Glomerular endothelial cell (primary cell): ENCODE data around the gene PRSS23. TPM values are rescaled to one million over a fixed set of nuclear protein-coding genes. Genes with fewer than 3 reads are reported as not detected.
"Not testable (repeated sequence)": the region's sequence is repeated elsewhere in the genome, so short reads cannot be mapped to it uniquely, and the experiment has no call there.

ENCODE experiments used
- DNase-seq: peaks from one replicate; pipeline ENCODE4 v3.0.0-alpha.2; 2011; ENCODE audit warnings: low read depth, low spot score; ENCODE audit errors: extremely low read depth
- total RNA-seq: library from RNA; depleted of rRNA; stranded (reverse); fragments of >200 nt; gene quantifications from 2 replicates; pipeline ENCODE4 v1.2.3, GENCODE V29; 2015

PRSS23 gene, protein sequence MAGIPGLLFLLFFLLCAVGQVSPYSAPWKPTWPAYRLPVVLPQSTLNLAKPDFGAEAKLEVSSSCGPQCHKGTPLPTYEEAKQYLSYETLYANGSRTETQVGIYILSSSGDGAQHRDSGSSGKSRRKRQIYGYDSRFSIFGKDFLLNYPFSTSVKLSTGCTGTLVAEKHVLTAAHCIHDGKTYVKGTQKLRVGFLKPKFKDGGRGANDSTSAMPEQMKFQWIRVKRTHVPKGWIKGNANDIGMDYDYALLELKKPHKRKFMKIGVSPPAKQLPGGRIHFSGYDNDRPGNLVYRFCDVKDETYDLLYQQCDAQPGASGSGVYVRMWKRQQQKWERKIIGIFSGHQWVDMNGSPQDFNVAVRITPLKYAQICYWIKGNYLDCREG
- total RNA-seq, result 282 and 749 TPM in 2 replicates

DNA sequence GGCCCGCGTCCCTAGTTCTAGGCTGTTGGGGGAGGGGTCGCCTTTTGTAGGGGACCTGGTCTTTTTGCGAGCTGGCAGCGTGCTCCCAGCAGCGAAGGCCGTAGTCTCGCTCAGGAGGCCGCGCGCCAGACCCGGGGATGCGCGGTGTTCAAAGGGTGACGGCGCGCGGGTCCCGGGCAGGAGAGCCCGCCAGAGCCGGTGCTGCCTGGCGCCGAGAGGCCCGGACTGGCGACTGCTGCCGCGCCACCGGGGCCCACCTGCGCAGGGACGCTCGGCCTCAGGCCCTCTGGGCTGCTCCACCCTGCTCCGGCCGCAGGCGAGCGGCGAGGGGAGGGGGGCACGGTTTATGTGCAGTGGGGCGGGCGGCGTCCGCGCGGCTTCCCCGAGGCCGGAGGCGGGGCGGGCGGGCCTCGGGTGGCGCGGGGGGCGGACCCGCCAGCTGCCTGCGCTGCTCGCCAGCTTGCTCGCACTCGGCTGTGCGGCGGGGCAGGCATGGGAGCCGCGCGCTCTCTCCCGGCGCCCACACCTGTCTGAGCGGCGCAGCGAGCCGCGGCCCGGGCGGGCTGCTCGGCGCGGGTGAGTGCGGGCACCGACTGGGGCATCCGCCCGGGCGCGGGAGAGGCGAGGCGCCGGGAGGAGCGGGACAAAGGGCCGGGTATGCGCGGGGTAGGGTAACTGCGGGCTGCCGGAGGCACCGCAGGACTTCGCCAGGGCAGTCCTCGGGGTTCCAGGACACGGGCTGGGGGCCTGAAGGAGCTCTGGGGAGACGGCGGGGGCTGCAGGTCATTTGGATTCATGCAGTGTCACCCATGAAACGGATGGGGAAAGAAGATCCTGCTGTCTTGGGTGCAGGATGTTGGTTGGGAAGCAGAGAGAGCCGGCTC lies at the start of gene PRSS23:
PRSS23 (plus strand) TSS at position 467 of the 884 bp plus-strand sequence. CDS start 7,102 bp downstream, outside the sequence.
- DNase-seq, result no peak

GRCh38 chr11:86753459-86753858 lies 46.9 kb upstream of the PRSS23 start:
- DNase-seq, result no peak

DNA sequence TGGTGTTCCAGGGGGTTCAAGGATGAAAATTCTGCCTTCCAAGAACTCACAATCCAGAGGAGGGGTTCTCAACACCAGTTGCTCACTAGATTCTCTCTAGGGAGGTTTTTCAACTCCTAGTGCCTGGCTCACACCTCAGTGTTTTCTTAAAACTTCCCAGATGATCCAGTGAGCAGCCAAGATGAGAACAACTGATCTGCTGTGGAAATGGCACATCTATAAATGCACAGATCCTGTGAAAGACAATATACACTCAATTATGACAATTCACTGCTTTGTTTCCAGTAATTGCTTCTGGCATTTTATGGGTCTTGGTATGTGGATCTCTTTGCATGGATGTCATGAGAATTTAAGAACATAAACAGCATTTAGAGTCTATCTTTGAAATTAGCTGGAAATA lies 45.2 kb upstream of the PRSS23 start:
- no peak for DNase-seq

DNA sequence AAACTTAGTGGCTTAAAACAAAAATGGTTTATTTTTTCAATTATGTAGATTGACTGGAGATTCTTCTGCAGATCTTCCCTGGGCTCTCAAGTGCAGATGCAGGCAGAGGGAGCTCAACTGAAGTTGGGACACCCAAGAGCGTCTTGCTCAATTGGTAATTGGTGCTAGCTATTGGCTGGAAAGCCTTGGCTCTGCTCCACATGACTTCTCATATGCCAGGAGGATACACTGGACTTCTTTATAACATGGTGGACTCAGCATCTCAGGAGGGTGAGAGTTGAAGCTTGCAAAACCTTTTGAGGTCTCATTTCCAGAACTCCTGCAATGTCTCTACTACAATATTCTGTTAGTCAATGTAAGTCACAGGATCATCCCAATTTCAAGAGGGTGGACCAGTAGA lies 42.2 kb upstream of the PRSS23 start:
- DNase-seq, result no peak

DNA sequence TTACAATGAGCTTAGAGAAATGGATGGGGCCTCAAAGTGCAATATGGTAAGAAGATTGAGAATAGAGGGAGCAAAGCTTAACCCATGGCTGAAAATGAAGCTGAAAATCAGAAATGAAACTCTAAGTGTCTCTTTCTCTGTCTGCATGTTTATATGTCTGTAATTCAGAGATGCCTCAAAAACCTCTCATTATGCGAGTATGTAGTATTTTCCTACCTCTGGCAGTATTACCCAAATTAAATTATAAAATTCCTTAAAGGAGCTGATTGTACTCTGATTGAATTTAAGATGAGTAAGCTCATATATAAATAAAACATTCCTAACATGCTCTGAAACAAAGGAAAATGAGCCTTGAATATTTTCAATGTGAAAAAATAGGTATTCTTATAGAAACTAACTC lies 39.8 kb upstream of the PRSS23 start:
- no peak for DNase-seq

DNA sequence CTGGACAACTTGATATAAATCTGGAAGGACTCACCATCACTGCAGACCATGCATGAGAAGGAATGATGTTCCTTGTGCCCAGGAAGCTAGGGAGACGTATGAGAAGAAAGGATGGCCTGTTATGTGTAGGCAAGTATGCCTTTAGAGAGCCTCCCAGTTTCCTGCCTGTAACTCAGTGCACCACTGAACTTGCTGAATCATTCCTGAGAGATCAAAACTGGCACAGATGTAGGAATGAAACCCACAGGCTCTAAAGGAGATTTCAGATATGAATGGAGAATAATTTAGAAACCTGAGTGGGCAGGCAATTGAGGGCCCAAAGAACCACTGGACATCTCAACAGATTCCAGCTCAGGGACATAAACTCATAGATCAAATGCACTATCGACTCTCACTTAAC lies 38.4 kb upstream of the PRSS23 start:
- DNase-seq, result no peak

- no peak for DNase-seq
Measured at GRCh38 chr11:86765203-86765602, 35.1 kb upstream of the PRSS23 start.

DNA sequence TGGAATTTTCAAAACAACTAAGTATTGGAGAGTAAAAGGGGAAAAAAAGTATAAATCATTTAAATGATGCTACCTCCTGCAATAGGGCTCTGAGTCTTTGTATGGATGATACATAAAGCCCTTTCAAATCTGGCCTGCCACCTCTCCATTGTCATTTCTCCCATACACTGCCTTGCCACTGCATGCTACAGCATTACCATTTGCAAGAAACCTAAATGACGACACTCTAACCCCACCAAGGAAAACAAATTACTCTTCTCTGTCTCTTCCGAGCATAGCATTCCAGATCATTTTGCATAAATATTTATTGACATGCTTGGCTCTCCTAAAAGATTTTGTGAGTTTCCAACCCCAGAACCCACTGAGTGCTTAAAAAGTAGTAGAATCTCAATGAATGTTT lies 34.5 kb upstream of the PRSS23 start:
- no peak for DNase-seq

- no peak for DNase-seq
Measured at GRCh38 chr11:86769219-86769618, 31.1 kb upstream of the PRSS23 start.

GRCh38 chr11:86770473-86771027 lies 29.8 kb upstream of the PRSS23 start:
- not testable (repeated sequence) for DNase-seq

DNA sequence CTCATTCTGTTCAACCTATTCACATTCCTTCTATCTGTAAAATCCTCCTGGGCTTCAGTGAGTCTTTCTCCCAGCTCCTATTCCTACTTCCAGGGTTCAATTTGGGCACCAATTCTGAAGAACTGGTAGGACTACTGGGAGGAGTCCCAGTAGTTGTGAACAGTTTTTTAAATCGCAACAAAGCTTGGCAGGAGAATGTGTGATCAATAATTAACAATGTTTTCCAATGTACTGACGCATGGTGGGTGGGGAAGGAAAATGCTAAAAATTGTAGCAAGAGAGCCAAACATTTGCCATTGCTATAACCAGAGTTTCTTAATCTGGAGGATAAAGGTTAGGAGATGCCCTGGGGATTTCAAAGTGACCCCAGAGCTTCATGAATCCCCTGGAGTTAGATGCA lies 27.3 kb upstream of the PRSS23 start:
- no peak for DNase-seq

DNA sequence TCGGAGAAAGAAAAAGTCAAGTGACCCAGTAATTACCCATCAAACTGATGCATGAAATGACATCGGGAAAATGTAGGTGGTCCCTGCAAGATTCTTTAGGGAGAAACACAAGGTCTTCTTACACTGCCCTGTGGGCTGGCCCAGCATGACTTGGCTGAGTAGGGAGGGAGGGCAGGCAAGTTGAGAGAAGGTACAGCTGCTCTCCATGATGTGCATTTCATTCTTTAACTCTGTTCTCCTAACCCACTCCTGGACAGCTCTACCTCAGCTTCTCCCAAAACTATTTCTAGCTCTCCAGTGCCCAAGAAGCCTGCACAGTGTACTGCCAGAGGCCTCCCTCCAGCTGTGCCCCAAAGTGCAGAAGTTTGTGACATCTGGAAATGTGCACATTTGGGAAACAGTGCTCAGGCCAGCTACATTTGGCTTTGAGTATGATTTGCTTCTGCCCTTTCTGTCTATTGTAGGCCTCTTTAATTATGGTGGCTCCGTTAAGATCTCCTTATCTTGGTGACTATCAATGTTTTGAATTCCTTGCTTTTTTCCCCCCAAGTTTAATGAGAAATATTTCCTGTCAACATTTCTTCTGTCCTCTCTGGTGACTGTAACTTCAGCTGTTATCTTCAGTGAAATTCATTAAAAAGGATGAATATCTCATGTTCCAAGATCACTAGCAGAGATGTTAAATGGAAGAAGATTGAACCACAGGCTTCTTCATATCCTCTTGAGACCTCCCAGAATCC lies 26.7 kb upstream of the PRSS23 start:
- DNase-seq, result no peak

DNA sequence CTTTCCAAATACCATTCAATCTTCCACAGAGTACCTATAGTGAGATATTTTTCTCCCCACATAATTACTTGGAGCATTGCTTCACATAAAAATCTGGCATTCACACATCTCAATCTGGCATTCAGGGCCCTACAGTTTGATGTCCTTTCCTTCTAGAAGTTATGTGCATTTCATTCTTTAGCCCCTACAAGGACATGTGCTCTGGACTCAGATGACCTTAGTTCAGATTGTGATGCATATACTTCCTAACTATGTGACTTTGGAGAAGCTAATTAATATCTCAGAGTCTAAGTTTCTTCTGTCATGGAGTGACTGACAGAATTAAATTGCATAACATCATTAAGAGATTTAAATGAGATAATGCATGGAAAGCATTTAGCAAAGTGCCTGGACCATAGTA lies 25.9 kb upstream of the PRSS23 start:
- no peak for DNase-seq

DNA sequence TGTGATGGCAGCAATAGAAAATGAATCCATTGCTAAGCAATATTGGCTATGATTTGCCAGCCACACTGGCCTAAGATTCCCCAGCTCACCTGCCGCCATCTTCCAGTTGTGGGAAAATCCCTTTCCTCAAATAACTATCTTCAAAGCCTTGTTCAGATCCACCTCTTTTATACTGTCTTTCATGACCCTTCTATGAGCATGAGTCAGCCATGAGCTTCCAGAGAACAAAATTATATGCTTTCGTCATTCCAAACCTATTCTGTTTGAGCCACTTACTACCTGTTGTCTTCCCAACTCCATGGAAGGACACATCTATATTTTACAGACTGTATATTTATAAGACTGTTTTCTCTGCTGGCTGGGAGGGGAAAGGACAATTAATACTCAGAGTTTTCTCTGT lies 25.0 kb upstream of the PRSS23 start:
- DNase-seq, result no peak

GRCh38 chr11:86781546-86781945 lies 18.8 kb upstream of the PRSS23 start:
- no peak for DNase-seq

DNA sequence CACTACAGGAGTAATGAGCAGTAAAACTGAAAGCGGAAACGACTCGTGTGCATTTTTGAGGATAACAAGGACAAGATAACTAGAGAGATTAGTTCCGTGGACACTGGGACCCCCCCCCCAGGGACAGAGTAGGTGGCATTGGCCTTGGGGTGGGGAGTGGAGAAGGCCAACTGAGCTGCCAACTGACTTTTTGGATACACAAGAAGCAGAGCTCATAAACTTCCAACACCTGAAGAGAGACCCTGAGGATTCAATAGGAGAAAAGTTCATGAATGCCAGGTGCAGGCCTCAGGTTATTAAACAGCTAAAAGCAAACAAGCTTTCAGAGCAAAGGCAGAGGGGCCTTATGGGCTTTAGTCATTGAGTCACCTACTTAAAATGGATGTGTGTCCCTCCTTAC lies 17.6 kb upstream of the PRSS23 start:
- DNase-seq, result no peak

DNA sequence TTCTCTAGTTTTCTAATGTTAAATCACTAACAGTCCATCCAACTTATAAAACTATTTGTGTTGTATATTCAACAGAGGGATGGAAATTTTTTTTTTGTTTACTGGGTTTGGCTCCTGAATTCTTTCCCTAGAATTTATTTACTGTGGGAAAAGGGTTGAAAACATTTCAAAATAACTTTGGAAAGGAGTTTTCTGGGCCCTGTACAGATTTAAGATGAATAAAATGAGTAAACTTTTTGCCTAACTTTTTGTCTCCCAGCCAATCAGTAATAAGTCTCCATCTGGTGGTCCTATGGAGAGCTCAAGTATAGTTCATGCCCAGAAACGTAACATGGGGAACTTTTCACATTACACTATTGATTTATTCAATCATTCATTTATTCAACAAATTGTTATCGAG lies 16.7 kb upstream of the PRSS23 start:
- no peak for DNase-seq

DNA sequence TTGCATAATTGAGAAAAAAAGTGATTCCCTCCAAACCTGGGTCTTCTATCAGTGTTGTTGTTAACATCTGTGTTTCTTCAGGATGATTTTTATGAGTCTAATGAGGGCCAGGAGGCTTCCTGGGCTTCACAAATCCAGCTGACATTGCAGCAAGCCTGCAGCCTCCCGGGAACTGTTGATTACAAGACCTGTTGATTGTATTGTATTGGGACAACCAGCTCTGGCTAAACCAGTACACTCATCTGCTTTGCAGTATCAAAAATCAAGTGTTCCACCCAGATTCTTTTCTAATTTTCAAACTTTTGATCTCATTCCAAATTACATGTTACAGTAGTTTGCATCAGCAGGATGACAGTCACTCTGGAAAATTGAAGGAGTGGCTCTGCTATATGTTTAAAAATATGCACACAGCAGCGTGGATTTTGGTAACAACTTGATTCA lies 16.1 kb upstream of the PRSS23 start:
- DNase-seq, result no peak

DNA sequence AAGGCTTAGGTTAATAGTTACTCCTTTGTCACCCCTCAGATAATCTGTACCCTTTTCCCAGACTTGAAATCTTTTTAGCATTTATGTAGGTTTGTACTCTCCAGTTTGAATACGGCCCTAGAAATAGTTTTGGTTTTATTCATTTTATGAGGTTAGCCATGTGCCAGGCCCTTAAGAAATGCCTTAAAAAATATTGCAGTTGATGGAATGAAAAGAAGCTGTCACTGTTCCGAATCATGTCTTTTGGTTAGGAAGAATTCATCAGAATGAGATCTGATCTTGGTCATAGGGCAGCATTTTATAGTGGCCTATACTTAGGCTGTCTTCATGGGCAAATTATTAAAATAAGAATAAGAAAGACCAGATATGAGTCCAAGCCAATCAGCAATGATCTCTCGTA lies 14.8 kb upstream of the PRSS23 start:
- no peak for DNase-seq

GRCh38 chr11:86787018-86787536 lies 13.3 kb upstream of the PRSS23 start:
- DNase-seq, result no peak

- DNase-seq, result no peak
Measured at GRCh38 chr11:86787656-86788055, 12.7 kb upstream of the PRSS23 start.
